Activated naive CD8-positive, alpha-beta T cell treated with anti-CD3 and anti-CD28 coated beads, Interleukin-2, amount 50 U/mL, for 24 hours (primary cell): ENCODE results near the gene APOBR.

Experiments
- ATAC-seq: fragments of 150-1000 bp; cut with Tn5 transposase; one replicate; pipeline ENCODE4 v1.10.0; 2021
- DNase-seq: peaks from one replicate; pipeline ENCODE4 v3.0.0; 2021
- H3K27ac Mint-ChIP-seq: one replicate; pipeline ENCODE4 v1.8.0; 2021; ENCODE audit warnings: mild to moderate bottlenecking, mixed read lengths
- H3K27me3 Mint-ChIP-seq: one replicate; pipeline ENCODE4 v1.8.0; 2021; ENCODE audit warnings: mixed read lengths
- H3K36me3 Mint-ChIP-seq: one replicate; pipeline ENCODE4 v1.8.0; 2021; ENCODE audit warnings: low read depth, mixed read lengths
- H3K4me1 Mint-ChIP-seq: one replicate; pipeline ENCODE4 v1.8.0; 2021; ENCODE audit warnings: mixed read lengths
- H3K4me3 Mint-ChIP-seq: one replicate; pipeline ENCODE4 v1.8.0; 2021; ENCODE audit warnings: mild to moderate bottlenecking, moderate library complexity, mixed read lengths
- H3K9me3 Mint-ChIP-seq: one replicate; pipeline ENCODE4 v1.8.0; 2021; ENCODE audit warnings: mixed read lengths

APOBR gene

GRCh38 chr16:28546626-28547025 lies 52.2 kb downstream of the APOBR start:
- ATAC-seq (no peak), DNase-seq (no peak)
- Mint-ChIP-seq H3K4me1 (peaks cover 4% of the 10 kb centered on the region), H3K27ac (no peak overlapping the region), H3K9me3 (no peaks in the 10 kb centered on the region), H3K4me3 (no peak overlapping the region), H3K27me3 (peaks cover 3% of the 10 kb centered on the region), H3K36me3 (no peaks in the 10 kb centered on the region)

DNA sequence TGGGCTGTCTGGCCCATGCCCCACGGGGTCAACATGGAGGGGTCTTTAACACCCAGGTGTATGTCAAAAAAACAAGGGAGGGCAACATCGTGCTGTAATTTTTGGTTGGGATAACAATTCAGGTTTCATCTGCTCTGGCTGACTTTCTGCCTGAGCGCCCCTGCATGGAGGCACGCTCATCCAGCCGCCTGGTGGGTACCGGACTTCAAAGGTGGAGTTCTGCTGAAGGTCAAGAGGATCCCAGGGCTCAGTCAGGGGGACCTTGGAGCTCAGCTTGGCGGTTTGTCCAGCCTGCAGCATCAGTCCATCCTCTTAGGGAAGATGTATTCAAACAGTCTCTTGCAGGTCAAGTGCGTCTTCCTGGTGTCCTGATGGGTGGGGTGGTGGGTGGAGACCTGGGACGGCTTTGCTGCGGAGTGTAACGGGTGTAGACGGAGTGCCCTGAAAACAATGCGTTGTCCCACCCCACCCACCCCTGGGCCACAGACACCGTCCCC lies 53.9 kb downstream of the APOBR start:
- peaks cover 12% of the 10 kb centered on the region for H3K4me1 Mint-ChIP-seq
- no peak overlapping the region for H3K27ac Mint-ChIP-seq
- H3K9me3 Mint-ChIP-seq, result no peaks in the 10 kb centered on the region
- no peaks in the 10 kb centered on the region for H3K36me3 Mint-ChIP-seq
- H3K4me3 Mint-ChIP-seq, result no peak overlapping the region
- DNase-seq, result no peak
- ATAC-seq, result no peak
- peaks cover 3% of the 10 kb centered on the region for H3K27me3 Mint-ChIP-seq
